K562 (cell line): Measurements from ENCODE around the gene RGS6.

ENCODE experiments used
- ATF1 ChIP-seq, 2 experiments: fragments of 450-650 bp in 1 of 2; IDR thresholded peaks; 2 replicates each; pipeline ENCODE4 v1.6.1; 2016; ENCODE audit warnings: missing compliant biosample characterization in 1 of 2, missing genetic modification characterization in 1 of 2
- ELF1 ChIP-seq: fragments of 200-800 bp; sonication (Bioruptor generic); IDR thresholded peaks from 2 replicates; pipeline ENCODE4 v1.6.1; 2016; ENCODE audit warnings: missing genetic modification characterization, missing compliant biosample characterization
- EZH2 ChIP-seq: IDR thresholded peaks from 2 replicates; pipeline ENCODE4 v1.6.1; 2012; ENCODE audit warnings: low read depth, mild to moderate bottlenecking, inconsistent platforms, low read length, borderline replicate concordance
- IRF1 ChIP-seq: sonication (generic); formaldehyde crosslinking; IDR thresholded peaks from 2 replicates; pipeline ENCODE4 v1.8.0; 2022; ENCODE audit warnings: missing genetic modification reagents, mild to moderate bottlenecking, borderline replicate concordance
- KDM5B ChIP-seq: fragments of 200-600 bp; sonication (generic); IDR thresholded peaks from 2 replicates; pipeline ENCODE4 v1.6.1; 2012; ENCODE audit warnings: low read depth, mild to moderate bottlenecking, moderate library complexity, low read length, control low read depth, inconsistent platforms; ENCODE audit not compliant: insufficient replicate concordance
- MEF2A ChIP-seq: IDR thresholded peaks from 2 replicates; pipeline ENCODE4 v1.6.1; 2011; ENCODE audit warnings: low read depth, mild to moderate bottlenecking, low read length, moderate library complexity; ENCODE audit not compliant: control insufficient read depth
- PML ChIP-seq: IDR thresholded peaks from 2 replicates; pipeline ENCODE4 v1.6.1; 2012; ENCODE audit warnings: low read length, inconsistent platforms
- ZFX ChIP-seq: sonication (generic); formaldehyde crosslinking; IDR thresholded peaks from 2 replicates; pipeline ENCODE4 v1.8.0; 2022; ENCODE audit warnings: mild to moderate bottlenecking, missing genetic modification reagents, moderate library complexity
- ZNF224 ChIP-seq: sonication (generic); formaldehyde crosslinking; IDR thresholded peaks from 2 replicates; pipeline ENCODE4 v1.8.0; 2022; ENCODE audit warnings: mild to moderate bottlenecking, missing genetic modification reagents
- ZNF274 ChIP-seq: IDR thresholded peaks from 2 replicates; pipeline ENCODE4 v1.6.1; 2011; ENCODE audit warnings: low read depth, mild to moderate bottlenecking, low read length, moderate library complexity, borderline replicate concordance
- ZNF780A ChIP-seq: fragments of 250-450 bp; sonication (Bioruptor Pico); IDR thresholded peaks from 2 replicates; pipeline ENCODE4 v1.5.0; 2021; ENCODE audit warnings: mild to moderate bottlenecking

GRCh38 chr14:72420749-72421474 is 488.7 kb downstream of the RGS6 start:
- TF ChIP-seq ZNF274 (no peak), IRF1 (CRISPR knock-in tag) (no peak), MEF2A (no peak), PML (no peak), ZNF224 (CRISPR knock-in tag) (no peak), ZNF780A (CRISPR knock-in tag) (no peak), ELF1 (tag) (no peak), KDM5B (no peak), EZH2 (no peak), ATF1 (CRISPR knock-in tag; IDR thresholded peaks at IDR 0.05) (no peak), ATF1 (tag; IDR thresholded peaks at IDR 0.05) (no peak), ZFX (no peak)
